NCI-H748 treated with DMSO at 0.1 percent for 48 hours (cell line): ENCODE results near the gene CPXM2.

Experiments
- DNase-seq: peaks from one replicate; lab custom pipeline; 2025; lab: John Stamatoyannopoulos, UW

CPXM2 gene

DNA sequence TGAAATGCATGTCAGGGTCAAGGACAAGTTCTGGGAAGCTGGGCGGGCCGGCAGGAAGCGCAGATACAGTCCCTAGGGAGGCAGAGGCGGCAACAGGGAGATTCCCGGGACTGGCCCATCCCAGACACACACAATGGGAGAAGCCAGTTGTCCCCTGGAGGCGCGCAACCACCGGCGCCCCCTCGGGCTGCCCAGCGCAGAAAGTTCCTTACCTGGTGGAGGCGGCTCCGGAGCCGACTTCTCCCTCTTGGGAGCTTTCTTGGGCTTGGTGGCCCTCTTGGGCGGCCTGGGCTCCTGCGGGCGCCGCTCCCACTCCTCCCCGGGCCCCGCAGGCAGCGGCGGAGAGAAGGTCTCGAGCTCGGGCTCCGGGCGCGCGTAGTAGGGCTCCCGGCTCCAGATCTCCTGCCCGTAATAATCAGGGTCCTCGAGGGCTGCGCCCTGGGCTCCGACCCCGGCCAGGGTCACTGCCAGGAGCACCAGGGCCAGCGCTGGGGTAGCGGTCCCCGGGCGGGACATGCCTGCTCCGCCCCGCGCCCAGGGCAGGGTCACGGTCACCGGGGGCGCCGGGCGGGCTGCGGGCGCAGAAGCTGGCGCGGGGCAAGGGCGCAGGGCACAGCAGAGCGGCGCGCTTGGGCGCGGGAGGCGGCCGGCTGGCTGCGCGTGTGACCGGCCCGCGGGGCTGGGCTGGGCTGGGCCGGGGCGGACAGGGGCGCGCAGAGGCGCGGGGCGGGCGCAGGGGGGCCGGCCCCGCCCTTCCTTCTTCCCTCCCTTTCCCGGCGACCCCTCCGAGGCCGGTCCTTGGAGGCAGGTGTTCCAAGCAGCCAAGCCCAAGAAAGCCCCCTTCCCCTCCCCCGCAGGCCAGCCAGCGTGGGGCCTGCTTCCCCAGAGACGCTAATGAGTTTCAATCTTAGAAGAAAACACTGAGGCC lies at the start of gene CPXM2:
CPXM2 (minus strand) TSS at position 664 of the 928 bp plus-strand sequence; CDS start at position 516, 148 bp downstream.
- DNase-seq, result no peak

DNA sequence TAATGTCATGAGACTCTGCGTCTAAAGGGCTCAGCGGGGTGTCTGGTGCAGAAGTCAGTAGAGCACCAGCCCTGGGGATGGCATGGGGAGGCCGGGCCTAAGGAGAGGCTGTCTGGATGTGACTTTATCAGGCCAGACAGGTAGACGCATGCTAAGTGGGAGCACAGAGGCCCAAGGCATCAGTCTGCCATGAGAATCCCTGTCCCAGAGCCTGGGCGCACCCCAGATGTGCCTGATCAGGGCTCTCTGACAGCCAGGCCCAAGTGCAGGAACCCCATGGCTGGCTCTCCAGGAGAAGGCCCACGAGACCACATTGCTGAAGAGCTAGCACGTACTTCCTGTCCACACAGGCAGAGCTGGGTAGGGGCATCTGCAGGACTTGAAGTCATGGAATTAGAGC lies 48.0 kb upstream of the CPXM2 start:
- DNase-seq, result no peak

DNA sequence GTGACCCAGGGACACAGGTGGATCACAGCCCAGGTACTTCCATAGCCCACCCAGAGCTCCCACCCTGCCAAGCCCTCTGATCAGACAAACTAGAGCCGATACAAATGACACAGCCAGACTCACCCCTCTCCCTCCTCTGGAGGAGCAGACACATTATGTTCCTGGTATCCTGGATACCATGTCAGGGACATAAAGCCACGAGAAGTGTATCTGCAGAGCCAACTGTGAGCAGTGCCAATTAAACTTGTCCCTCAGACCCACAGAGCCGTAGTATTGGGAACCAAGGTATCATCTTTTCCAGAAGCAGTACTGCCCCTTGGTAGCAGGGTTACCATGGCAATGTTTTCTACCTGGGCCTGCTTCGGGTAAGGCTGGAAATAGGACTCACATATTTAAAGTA lies 47.3 kb upstream of the CPXM2 start:
- DNase-seq, result no peak

DNA sequence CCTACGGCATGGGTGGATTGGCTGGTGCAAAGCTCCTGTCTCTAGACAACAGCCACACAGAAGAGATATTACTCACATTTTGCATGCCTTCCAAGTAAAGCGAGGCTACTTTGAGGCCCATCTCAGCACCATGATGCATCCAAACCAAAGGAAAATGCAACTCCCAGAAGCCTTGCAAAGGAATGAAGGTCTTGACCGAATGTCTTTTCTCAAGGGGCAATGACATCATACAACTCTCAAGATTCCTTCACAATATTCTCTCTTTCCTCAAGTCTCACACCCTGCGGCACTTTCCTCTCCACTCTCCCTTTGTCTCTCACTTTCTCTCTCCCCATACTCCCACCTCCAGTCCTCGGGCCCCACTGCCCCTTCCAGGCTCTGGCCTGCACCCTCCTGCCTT lies 44.8 kb upstream of the CPXM2 start:
- DNase-seq, result no peak

DNA sequence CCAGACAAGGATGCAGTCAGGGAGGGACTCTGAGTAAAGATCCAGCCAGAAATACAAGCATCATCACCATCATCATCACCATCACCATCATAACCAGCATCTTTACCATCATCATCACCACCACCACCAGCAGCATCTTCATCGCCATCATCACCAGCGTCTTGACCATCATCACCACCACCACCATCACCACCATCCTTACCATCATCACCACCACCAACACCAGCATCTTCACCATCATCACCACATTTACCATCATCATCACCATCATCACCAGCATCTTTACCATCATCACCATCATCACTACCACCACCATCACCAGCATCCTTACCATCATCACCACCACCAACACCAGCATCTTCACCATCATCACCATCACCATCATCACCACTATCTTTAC lies 44.1 kb upstream of the CPXM2 start:
- DNase-seq, result no peak

DNA sequence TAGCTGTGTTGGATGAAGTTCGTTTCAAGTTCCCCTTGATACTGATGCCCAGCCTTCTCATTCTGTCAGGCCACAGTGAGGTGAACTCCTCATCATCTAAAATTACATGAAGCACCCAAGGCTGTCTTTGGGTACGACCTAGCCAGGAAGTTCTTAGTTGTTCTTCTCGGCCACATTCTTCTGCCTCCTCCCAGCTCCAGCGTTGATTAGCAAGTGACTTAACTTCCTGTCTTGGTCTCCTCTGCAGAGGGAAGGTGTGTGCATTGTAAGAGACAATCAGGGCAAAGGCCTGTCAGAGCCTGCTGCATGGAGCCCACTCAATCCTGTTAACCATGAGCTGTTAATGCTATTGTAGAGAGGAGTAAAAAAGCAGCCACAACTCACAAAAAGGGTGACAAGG lies 43.2 kb upstream of the CPXM2 start:
- no peak for DNase-seq

DNA sequence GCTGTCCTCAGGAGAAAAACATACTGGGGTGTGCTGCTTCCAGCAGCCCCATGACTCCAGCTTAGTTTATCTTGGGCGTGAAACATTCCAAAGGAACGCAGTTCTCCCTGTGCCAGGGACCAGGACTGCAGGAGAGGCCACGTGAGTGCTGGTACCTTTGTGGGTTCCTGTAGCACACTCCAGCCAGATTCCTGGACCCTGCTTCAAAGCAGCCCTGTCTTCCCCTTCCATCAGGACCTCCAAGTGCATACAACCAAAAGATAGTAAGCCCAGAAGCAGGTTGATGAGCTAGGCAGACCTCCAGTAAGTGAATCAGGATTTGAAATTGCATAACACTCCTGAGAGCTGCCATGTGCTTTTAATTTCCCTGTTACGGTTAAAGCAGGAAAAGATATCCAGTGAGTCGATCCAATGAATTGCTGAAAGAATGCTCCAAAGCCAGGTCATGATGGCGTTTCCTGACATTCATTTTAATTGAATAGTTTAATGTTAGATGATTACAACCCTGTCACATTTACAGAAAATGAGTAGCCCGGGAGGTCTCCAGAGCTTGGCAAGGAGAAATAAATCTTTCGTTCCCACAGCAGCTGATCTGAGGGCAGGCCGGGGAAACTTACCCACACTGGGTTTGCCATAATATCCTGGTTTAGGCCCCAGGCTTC lies 38.9 kb upstream of the CPXM2 start:
- no peak for DNase-seq

DNA sequence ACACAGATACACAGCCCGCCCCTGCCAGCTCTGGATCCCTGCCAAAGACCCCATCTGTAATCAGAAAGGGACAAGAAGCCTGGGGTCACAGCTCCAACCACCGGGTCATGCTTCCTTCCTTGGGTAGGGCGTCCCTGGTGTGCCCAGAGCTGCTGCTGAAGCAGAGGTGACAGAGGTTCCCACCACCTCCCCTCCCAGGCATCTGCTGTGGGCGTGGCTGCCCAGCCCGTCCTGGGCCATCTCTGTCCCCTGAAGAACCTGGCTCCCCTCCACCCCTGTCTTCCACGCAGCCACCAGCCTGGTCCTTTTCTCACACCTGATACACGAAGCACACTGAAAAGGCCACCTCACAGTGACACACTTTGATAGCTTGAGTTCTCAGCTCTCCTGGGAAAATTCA lies 38.2 kb upstream of the CPXM2 start:
- no peak for DNase-seq

DNA sequence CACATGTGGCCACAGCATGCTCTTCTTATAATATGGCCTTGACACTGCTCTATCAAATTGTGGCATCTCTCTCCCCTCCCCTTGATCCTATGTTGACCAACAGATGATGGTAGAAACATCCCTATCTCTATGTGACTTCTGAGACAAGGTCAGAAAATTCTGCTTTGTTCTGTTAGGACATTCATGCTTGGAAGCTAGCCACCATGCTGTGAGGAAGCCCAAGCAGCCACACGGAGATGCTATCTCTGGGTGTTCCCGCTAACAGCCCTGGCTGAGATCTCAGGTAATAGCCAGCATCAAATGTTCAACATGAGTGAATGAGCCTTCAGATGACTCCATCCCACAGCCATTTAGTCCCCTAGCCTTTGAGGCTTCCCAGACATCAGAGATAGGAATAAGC lies 36.8 kb upstream of the CPXM2 start:
- no peak for DNase-seq

DNA sequence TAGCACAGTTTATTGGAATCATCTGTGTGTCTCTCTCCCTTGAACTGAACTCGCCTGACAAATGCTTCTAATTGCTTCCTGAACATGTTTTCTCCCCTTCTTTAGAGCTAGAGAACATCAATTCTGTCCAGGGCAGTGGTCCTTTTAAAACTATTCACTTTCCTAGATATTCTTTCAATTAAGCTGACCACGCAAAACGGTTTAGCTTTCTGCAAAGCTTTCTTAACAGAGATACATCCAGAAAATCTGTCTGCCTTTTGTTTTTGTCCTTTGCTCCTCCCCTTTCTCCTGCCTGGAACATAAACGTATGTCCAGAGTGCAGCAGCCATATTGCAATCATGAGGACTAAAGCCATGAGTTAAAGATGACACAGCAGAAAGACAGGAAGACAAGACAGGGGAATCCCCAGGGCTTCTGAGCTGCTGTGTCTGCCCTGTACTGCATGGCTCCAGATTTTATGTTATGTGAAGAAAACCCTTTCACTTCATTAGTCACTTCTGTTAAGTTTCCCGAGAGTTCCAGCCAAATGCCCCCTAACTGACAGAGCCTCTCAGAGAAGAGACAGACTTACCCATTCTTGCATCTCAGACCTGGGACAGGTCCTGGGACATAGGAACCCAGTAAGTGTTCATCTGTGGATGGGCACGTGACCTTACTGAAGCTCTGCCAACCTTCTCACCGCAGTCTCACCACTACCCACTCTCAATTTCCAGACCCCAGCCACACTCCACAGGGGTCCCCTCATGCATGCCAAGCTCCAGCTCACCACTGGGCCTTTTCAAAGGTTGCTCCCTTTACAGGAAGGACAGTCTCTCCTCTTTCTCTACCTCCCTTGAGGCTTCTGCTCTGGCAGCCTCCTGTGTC lies 35.0 kb upstream of the CPXM2 start:
- no peak for DNase-seq

DNA sequence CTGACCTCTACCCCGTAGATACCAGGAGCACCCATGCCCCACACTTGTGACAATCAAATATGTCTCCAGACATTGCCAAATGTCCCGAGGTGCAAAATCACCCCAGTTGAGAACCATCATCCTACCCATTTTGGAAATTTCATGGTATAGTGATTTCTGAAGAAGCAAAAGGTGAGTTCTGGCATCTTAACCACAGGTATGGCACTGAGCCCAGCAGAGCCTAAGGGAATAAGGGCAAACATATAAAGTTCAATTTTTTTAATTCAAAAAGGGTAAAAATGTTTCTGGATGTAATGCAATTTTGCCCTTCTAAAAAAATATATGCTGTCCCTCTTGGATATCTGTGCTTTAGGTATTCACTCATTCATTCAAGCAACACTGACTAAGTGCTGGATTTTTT lies 30.5 kb upstream of the CPXM2 start:
- no peak for DNase-seq

DNA sequence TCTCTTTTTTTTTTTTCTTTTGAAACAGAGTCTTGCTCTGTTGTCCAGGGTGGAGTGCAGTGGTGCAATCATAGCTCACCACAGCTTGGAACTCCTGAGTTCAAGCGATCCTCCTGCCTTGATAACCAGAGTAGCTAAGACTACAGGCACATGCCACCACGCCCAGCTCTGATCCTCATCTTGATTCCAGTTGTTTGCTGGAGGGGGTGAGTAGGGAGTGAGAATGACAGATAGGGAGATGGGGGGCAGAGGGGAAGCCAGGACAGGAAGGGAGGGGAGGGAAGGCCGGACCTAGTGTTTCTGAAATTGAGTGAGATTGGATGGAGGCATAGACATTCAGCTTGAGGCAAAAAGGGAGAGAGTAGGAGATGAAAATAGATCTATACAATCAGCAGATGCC lies 25.2 kb upstream of the CPXM2 start:
- no peak for DNase-seq

DNA sequence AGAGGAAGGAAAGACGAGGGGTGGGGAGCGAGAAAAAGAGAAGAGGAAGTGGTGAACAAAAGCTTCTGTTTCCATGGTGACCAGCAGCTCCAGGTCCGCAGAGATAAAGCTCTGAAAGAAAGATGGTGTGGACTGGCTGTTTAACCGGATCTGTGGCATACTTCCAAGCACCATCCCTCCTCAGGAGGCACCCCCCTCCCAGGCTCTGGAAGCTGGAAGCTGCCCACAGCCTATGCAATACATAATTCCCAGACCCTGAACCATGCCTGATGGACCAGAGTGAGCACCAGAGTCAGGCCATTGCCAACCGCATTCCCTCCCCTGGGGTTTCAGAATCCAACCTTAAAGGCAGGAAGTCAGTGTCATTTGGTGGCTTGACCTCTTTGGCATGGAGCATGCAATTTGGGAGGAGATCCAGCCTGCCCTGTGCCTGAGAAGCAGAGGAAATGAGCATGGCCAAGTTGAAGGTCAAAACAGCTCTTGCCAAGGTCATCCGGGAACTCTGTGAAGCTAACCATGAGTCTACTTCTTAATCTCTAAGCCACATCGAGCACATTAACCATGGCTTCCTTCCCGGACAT lies 22.2 kb upstream of the CPXM2 start:
- DNase-seq, result no peak

DNA sequence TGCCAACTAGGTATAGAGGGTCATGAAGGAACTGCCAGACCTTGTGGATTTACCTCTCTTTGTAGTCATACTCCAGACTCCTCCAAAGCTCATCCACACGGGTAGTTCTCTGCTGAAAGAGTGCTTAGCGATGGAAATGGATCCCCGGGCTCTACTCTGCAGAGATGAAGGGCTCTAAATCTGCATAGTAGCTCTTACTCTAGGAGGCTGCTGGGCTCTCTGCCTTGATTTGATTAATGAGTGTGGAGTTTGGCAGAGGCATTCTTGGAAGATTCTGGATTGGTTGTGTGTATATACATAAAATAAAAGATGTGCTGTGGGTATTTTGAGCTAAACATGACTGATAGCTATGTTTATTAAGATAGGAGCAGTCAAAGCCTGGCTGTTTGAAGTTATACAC lies 21.3 kb upstream of the CPXM2 start:
- DNase-seq, result no peak

DNA sequence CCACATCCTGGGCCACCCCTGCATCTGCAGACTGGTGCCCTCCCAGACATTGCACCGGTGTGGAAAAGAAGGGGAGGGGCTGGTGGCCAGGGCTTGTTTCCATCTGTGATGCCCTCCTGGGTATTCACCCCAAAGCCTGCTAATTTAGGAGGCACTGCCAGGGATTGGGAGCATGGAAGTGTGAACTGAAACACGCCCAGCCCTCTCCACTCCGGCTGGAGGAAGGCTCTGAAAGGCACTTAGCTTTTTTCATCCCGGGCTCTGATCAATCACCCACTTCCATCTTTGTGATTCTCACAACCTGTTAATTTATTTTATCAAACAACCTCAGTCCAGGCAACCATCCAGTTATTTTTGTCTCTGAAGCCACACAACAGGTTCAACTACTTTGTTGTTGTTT lies 20.9 kb upstream of the CPXM2 start:
- DNase-seq, result no peak

DNA sequence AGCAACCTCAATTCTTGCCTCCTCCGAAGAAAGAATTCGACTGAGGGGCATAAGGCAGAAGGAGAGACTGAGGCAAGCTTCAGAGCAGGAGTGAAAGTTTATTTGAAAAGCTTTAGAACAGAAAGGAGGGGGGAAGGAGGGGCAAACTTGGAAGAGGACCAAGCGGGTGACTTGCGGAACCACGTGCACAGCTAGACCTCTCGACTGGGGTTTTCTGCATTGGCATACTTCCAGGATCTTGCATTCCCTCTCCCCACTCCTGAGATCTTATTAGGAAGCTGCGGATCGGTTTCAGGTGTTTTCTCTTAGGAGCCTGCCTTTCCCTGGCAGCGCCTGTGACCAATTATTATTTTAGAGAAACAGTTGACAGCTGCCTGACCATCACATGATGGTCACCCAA lies 20.3 kb upstream of the CPXM2 start:
- DNase-seq, result peak; percentile 7

DNA sequence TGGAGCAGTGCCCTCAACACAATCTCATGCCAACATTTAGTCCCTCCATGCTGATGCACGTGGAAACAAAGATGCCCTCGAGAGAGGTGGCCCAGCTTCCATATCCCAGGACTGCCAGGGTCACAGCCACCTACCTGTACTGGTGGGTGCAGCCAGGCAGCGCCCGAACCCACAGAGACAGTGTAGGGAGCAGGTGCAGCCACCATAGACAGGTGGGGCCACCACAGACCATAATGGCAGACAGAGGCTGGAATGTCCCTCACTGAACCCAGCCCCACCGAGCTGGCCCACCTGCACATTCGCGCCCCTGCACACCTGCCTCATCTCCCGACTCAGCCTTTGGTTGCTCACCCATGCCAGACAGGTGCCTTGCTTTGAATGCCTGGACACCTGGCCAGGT lies 18.3 kb upstream of the CPXM2 start:
- no peak for DNase-seq

DNA sequence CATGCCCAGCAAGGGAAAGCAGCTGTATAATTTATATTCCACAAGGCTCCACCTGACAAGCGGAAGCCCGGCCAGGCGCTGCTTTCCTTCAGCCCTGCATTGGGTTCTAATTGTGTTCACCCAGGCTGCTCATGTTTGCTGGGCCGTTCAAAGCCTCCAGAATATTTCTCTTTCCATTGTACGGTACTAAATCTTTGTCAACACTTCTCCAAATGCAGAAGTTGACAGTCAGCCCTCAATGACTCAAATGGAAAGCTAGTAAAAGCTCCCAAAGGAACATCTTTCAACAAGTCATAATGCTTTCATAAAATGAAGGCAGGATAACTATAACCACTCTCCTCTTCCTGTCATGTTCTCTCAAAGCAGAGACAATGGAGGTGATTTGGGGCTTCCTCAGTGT lies 17.8 kb upstream of the CPXM2 start:
- no peak for DNase-seq

DNA sequence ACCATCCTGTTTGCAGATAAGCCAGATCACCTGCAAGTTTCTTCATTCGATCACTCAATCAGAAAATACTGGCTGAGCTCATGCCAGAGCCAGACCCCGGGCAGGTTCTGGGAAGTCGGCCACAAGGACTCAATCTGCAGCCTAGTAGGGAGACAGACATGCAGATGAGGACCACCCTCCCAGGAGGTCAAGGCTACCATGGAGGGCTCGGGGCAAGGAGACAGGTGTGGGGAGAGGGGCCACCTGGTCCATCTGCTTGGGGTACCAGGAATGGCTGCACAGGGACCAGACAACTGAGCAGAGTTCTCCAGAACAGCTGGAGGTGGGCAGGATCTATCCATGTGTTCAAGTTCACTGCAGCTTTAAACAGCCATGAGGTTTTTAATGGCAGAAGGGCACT lies 16.8 kb upstream of the CPXM2 start:
- no peak for DNase-seq

DNA sequence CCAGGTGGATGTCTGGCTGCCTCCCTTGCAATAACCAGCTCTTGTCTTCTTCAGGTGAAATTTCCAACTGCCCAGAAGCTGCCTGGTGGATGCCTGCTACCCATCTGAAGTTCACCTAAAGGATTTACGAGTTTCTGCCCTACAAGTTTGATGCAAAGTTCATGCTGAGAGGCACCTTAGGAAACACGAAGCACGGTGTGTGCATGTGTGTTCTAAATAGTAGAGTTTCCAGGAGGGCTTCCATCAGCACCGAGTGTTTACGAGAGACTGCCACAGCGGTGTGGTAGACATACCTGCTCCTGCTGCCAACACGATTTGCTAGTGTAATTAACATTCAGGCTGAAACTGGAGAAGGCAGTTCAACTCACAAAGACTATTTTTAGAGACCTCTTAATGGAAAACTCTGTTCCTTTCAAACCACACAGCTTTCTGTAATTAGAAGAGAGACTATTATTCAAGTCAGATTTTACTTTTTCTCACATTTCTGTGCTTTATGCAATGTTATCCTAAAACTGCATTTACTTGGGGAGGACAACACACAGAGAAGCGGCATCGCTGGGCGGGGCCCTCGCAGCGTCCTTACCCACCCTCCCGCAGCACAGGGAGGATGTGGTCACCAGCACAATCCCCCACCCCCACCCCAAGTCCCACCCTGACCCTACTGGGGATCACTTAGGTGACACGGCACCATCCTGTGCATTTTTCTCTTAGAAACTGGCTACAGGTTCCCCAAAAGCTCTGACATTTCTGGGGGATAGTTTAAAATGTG lies 15.5 kb upstream of the CPXM2 start:
- peak; percentile 18 for DNase-seq

DNA sequence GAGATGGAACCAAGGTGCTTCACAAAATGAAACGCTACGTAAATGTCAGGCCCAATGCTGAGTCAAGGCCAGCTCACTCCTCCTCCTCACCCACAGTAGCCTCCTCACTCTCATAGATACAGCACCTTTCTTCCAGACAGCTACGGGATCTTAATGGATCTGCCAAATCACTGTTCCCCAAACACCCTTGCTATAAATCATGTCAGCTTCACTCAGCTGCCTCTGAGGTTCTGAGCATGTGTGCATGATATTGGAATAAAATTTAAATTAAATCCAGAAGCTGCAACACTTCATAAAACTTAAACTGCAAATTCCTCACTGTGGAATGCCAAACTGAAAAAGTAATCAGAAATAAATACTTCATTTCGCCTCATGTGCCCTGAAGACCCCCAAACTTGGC lies 14.7 kb upstream of the CPXM2 start:
- DNase-seq, result no peak
